ENCODE data around the gene KCNJ9.

KCNJ9 gene

GRCh38 chr1:160069460-160070231, 11.7 kb upstream of the KCNJ9 start, which contains the start of gene KCNJ10:
KCNJ10 (minus strand) TSS chr1:160070160; CDS start chr1:160042532, 27,628 bp downstream.
- peak within 1 kb of the TSS; percentile 34 for H3K9ac ChIP-seq (ENCODE audit: low read length)
- H3K4me3 ChIP-seq (ENCODE audit: low read length), result peak within 1 kb of the TSS; percentile 19
- peaks cover 38% of the 10 kb centered on the region for H3K27me3 ChIP-seq (ENCODE audit: control insufficient read depth, insufficient read depth, low read length)
- H3K4me1 ChIP-seq (ENCODE audit: control insufficient read depth, insufficient read depth, low read length), result peaks cover 6% of the 10 kb centered on the region
- no peaks in the 10 kb centered on the region for H3K9me3 ChIP-seq (ENCODE audit: control insufficient read depth, low read length)
- no peaks in the 10 kb centered on the region for H3K36me3 ChIP-seq (ENCODE audit: control insufficient read depth, insufficient read depth, low read length)

DNA sequence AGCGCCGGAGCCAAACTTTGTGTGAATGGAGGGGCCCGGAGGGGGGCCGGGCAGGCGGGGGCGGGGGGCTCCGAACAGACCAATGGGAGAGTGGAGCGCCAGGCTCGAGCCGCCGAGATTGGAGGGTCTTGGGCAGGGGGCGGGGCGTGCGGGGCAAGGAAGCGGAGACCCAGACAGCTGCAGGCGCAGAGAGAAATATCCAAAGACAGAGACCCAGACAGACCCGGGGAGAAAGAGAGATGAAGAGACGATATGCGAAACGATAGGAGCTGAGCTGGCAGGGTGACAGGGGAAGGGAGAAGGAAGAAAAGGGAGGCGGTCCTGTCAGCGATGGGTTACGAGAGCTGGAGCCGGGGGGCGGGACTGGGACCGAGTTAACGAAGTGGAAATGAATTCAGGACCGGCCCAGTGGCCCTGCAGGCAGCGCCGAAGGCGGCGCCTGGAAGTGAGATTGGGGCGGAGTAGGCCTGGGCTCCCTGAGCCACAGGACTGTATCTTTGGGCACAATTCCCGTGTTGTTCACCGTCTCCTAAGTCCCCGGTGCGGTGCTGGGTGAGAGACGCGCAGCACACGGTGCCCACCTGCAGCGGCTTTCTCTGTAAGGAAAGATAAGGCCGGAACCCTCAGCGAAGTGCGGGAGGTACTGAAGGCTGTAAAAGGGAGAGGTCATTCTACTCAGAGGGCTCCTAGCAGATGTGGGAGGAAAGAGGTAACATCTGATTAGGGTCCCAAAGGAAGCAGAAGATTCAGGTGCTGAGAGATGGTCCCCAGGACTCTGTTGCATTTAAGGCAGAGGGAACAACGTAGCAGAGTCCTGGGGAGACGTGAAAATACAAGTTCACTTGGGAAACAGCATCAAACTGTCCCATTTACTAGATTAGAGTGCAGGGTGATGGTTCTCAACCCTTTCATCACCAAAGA, 10.8 kb upstream of the KCNJ9 start:
- H3K27me3 ChIP-seq (ENCODE audit: control insufficient read depth, insufficient read depth, low read length), result peaks cover 38% of the 10 kb centered on the region
- peak overlapping the region; percentile 19 for H3K4me3 ChIP-seq (ENCODE audit: low read length)
- no peaks in the 10 kb centered on the region for H3K9me3 ChIP-seq (ENCODE audit: control insufficient read depth, low read length)
- peaks cover 6% of the 10 kb centered on the region for H3K4me1 ChIP-seq (ENCODE audit: control insufficient read depth, insufficient read depth, low read length)
- H3K9ac ChIP-seq (ENCODE audit: low read length), result peak overlapping the region; percentile 34
- no peaks in the 10 kb centered on the region for H3K36me3 ChIP-seq (ENCODE audit: control insufficient read depth, insufficient read depth, low read length)

DNA sequence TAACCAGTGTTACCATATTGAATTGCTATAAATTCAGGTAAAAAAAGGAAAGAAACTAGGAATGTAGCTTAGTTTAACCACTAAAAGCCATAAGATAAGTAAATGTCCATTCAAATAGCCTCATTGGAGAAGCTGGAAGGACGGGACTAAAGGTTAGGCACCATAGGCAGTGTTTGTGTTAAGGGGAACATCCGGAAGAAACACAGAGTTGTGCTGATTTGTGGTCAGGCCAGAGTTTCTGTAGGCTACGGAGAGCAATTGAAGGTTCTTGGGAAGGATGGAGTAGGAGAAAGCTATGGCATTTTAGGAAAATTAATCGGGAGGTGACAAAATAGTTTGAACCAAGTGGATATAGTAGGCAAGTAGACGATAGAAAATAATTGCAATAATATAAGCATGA, 10.0 kb upstream of the KCNJ9 start:
- H3K27me3 ChIP-seq (ENCODE audit: control insufficient read depth, insufficient read depth, low read length), result peaks cover 41% of the 10 kb centered on the region
- no peaks in the 10 kb centered on the region for H3K9me3 ChIP-seq (ENCODE audit: control insufficient read depth, low read length)
- H3K4me3 ChIP-seq (ENCODE audit: low read length), result no peak overlapping the region
- H3K9ac ChIP-seq (ENCODE audit: low read length), result no peak overlapping the region
- H3K4me1 ChIP-seq (ENCODE audit: control insufficient read depth, insufficient read depth, low read length), result peaks cover 6% of the 10 kb centered on the region
- H3K36me3 ChIP-seq (ENCODE audit: control insufficient read depth, insufficient read depth, low read length), result no peaks in the 10 kb centered on the region

DNA sequence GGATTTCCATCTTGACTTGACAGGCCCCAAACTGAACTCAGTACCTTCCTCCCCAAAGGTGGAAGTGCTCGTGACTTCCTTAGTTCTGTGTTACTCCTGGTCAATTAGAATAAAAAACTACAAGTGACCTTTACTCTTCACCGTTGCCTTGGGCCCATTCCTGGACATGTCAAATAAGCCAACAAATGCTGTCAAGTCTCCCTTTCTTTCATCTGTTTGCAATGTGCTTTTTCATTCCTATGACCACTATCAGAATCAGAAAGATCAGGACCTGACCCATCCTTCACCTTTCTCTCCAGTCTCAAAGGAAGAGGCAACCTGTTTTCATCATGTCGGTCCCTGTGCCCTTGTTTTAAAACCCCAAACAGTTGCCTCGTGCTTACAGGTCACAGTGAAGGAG, 6.5 kb upstream of the KCNJ9 start:
- peaks cover 6% of the 10 kb centered on the region for H3K4me1 ChIP-seq (ENCODE audit: control insufficient read depth, insufficient read depth, low read length)
- peaks cover 42% of the 10 kb centered on the region for H3K27me3 ChIP-seq (ENCODE audit: control insufficient read depth, insufficient read depth, low read length)
- no peaks in the 10 kb centered on the region for H3K9me3 ChIP-seq (ENCODE audit: control insufficient read depth, low read length)
- no peak overlapping the region for H3K4me3 ChIP-seq (ENCODE audit: low read length)
- no peaks in the 10 kb centered on the region for H3K36me3 ChIP-seq (ENCODE audit: control insufficient read depth, insufficient read depth, low read length)
- H3K9ac ChIP-seq (ENCODE audit: low read length), result no peak overlapping the region

- Histone ChIP-seq H3K9ac (ENCODE audit: low read length) (no peak overlapping the region), H3K4me3 (ENCODE audit: low read length) (no peak overlapping the region), H3K4me1 (ENCODE audit: control insufficient read depth, insufficient read depth, low read length) (peaks cover 2% of the 10 kb centered on the region), H3K36me3 (ENCODE audit: control insufficient read depth, insufficient read depth, low read length) (no peaks in the 10 kb centered on the region), H3K27me3 (ENCODE audit: control insufficient read depth, insufficient read depth, low read length) (peaks cover 43% of the 10 kb centered on the region), H3K9me3 (ENCODE audit: control insufficient read depth, low read length) (no peaks in the 10 kb centered on the region)
Observed at GRCh38 chr1:160075836-160076235, 5.5 kb upstream of the KCNJ9 start.

DNA sequence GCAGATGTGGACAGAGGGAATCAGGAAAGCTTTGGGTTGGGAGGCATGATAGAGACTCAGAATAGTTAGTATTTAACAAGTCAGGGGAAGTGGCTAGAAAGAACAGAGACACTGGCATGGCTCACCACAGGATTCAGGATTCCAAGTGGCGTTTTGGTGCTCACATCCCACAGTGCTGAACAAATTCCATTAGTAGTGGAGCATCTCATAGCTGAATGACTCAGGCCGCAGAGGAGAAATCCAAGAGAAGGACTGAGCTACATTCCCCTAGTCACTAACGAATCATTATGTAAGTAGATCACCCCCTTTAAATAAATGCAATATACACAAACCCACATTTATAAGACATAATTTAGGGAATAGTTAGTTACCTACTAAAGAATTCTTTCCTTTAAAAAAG, 5.0 kb upstream of the KCNJ9 start:
- peaks cover 43% of the 10 kb centered on the region for H3K27me3 ChIP-seq (ENCODE audit: control insufficient read depth, insufficient read depth, low read length)
- no peaks in the 10 kb centered on the region for H3K36me3 ChIP-seq (ENCODE audit: control insufficient read depth, insufficient read depth, low read length)
- H3K9me3 ChIP-seq (ENCODE audit: control insufficient read depth, low read length), result no peaks in the 10 kb centered on the region

GRCh38 chr1:160077486-160077885, 3.9 kb upstream of the KCNJ9 start:
- H3K4me1 ChIP-seq (ENCODE audit: control insufficient read depth, insufficient read depth, low read length), result no peaks in the 10 kb centered on the region
- peaks cover 49% of the 10 kb centered on the region for H3K27me3 ChIP-seq (ENCODE audit: control insufficient read depth, insufficient read depth, low read length)
- H3K9me3 ChIP-seq (ENCODE audit: control insufficient read depth, low read length), result no peaks in the 10 kb centered on the region
- no peaks in the 10 kb centered on the region for H3K36me3 ChIP-seq (ENCODE audit: control insufficient read depth, insufficient read depth, low read length)
- H3K4me3 ChIP-seq (ENCODE audit: low read length), result no peak overlapping the region
- no peak overlapping the region for H3K9ac ChIP-seq (ENCODE audit: low read length)

More for the DNA sequence above, 5.0 kb upstream of the KCNJ9 start:
- no peak overlapping the region for H3K9ac ChIP-seq (ENCODE audit: low read length)
- H3K4me1 ChIP-seq (ENCODE audit: control insufficient read depth, insufficient read depth, low read length), result no peaks in the 10 kb centered on the region
- H3K4me3 ChIP-seq (ENCODE audit: low read length), result no peak overlapping the region

DNA sequence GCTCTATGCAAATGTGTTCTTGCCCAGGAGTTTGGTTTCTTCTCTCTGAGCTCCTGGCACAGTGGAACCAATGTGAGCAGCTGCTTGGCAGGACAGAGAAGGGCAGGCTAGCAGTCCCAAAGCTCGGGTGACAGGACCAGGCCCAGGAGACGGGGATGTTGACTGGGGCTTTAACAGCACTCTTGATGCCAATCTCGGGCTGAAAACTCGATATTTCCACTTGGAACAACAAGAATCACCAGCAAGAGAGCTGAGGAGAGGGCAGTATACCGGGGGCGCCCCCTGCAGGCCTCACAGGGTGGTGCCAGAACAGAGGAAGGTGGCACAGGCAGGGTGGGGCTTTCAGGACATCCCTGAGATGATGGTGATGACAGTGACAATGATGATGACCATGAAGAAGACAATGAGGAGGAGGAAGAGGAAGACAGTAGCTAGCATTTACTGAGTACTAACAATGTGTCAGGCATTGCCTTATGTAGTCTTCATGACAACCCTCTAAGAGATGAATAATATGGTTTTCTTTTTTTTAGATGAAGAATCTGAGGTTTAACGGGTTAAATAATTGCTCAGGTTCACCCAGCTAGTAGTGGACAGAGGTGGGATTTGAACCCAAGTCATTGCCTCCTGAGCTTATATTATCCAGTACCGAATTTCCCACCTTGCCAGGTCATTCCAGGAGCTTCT, 2.7 kb upstream of the KCNJ9 start:
- Histone ChIP-seq H3K9me3 (ENCODE audit: control insufficient read depth, low read length) (no peaks in the 10 kb centered on the region), H3K27me3 (ENCODE audit: control insufficient read depth, insufficient read depth, low read length) (peaks cover 61% of the 10 kb centered on the region), H3K4me1 (ENCODE audit: control insufficient read depth, insufficient read depth, low read length) (peaks cover 2% of the 10 kb centered on the region), H3K9ac (ENCODE audit: low read length) (no peak overlapping the region), H3K36me3 (ENCODE audit: control insufficient read depth, insufficient read depth, low read length) (no peaks in the 10 kb centered on the region), H3K4me3 (ENCODE audit: low read length) (no peak overlapping the region)

- Histone ChIP-seq H3K9ac (ENCODE audit: low read length) (no peak overlapping the region), H3K9me3 (ENCODE audit: control insufficient read depth, low read length) (no peaks in the 10 kb centered on the region), H3K36me3 (ENCODE audit: control insufficient read depth, insufficient read depth, low read length) (no peaks in the 10 kb centered on the region), H3K27me3 (ENCODE audit: control insufficient read depth, insufficient read depth, low read length) (peaks cover 65% of the 10 kb centered on the region), H3K4me3 (ENCODE audit: low read length) (no peak overlapping the region), H3K4me1 (ENCODE audit: control insufficient read depth, insufficient read depth, low read length) (peaks cover 10% of the 10 kb centered on the region)
Observed at GRCh38 chr1:160079448-160079847, 1.9 kb upstream of the KCNJ9 start.

DNA sequence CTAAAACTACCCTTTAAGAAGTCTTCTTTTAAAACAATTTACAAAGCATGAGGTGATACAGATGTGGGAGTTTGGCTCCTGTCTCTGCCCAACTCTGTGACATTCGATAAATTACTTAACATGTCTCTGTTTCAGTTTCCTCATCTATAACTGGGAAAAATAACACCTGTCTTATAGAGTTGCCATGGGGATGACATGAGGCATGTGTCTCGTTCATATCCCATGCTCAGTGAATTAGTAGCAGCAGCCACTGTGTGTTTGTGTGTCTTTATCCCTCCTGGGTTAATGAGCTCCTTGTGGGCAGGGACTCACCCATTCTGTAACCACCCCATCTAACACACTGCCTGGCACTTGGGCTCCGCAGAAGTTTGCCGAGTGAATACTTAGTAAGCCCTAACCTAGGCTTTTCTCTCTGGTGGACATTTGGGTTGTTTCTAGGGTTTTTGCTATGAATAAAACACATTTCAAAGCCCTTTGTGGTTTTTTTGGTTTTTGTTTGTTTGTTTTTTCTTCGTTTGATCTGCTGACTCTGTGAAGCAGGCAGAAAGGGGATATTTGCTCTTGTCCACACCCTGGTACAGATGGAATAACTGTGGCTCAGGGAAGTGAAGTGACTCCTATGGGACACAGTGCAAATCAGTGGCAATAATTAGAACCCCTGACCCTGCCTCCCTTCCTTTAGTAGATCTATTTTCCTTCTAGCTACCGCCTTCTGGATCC, 797 bp upstream of the KCNJ9 start:
- no peak overlapping the region for H3K9ac ChIP-seq (ENCODE audit: low read length)
- H3K27me3 ChIP-seq (ENCODE audit: control insufficient read depth, insufficient read depth, low read length), result peaks cover 64% of the 10 kb centered on the region
- H3K9me3 ChIP-seq (ENCODE audit: control insufficient read depth, low read length), result no peaks in the 10 kb centered on the region
- H3K4me1 ChIP-seq (ENCODE audit: control insufficient read depth, insufficient read depth, low read length), result peaks cover 11% of the 10 kb centered on the region
- no peak overlapping the region for H3K4me3 ChIP-seq (ENCODE audit: low read length)
- no peaks in the 10 kb centered on the region for H3K36me3 ChIP-seq (ENCODE audit: control insufficient read depth, insufficient read depth, low read length)

GRCh38 chr1:160082487-160082886, 1.1 kb downstream of the KCNJ9 start:
- H3K36me3 ChIP-seq (ENCODE audit: control insufficient read depth, insufficient read depth, low read length), result no peaks in the 10 kb centered on the region
- H3K9me3 ChIP-seq (ENCODE audit: control insufficient read depth, low read length), result no peaks in the 10 kb centered on the region
- no peak overlapping the region for H3K4me3 ChIP-seq (ENCODE audit: low read length)
- H3K27me3 ChIP-seq (ENCODE audit: control insufficient read depth, insufficient read depth, low read length), result peaks cover 59% of the 10 kb centered on the region
- no peak overlapping the region for H3K9ac ChIP-seq (ENCODE audit: low read length)
- H3K4me1 ChIP-seq (ENCODE audit: control insufficient read depth, insufficient read depth, low read length), result peaks cover 11% of the 10 kb centered on the region

Data from mucosa of stomach (tissue), 1 donor.